B cell (primary cell): Measurements from ENCODE around the gene CDK6.

Experiments used
- EZH2 ChIP-seq: IDR thresholded peaks from 2 replicates; pipeline ENCODE4 v1.6.1; 2012; ENCODE audit warnings: borderline replicate concordance, low read depth, mild to moderate bottlenecking, moderate library complexity, low read length; ENCODE audit not compliant: insufficient read depth, poor library complexity, severe bottlenecking
- TF ChIP-seq, protein P1 (sequence below): fragments of 200-600 bp; IDR thresholded peaks from one replicate; pipeline ENCODE4 v1.8.0; 2022; ENCODE audit warnings: antibody characterized with exemption, mild to moderate bottlenecking

DNA sequence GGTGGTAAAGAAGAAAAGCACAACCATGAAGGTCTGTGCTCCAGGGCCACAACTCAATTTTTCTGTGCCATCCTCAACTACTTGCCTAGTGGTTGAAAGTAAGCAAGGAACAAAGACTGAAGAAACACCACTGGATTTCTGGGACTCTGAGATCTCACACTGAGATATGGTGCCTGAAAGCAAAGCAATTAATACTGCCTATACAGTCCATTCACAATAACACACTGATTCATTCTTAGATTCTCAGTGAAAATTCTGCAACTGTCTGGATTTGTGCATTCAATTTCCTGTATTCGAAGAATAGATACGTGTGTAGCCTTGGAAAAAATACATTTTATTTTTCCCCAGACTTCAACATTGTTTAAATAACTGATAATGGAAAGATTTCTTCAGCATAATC, 129.8 kb downstream of the CDK6 start:
- TF ChIP-seq, protein P1, sequence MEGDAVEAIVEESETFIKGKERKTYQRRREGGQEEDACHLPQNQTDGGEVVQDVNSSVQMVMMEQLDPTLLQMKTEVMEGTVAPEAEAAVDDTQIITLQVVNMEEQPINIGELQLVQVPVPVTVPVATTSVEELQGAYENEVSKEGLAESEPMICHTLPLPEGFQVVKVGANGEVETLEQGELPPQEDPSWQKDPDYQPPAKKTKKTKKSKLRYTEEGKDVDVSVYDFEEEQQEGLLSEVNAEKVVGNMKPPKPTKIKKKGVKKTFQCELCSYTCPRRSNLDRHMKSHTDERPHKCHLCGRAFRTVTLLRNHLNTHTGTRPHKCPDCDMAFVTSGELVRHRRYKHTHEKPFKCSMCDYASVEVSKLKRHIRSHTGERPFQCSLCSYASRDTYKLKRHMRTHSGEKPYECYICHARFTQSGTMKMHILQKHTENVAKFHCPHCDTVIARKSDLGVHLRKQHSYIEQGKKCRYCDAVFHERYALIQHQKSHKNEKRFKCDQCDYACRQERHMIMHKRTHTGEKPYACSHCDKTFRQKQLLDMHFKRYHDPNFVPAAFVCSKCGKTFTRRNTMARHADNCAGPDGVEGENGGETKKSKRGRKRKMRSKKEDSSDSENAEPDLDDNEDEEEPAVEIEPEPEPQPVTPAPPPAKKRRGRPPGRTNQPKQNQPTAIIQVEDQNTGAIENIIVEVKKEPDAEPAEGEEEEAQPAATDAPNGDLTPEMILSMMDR, result no peak
- TF ChIP-seq EZH2, result no peak
